GM21737 (cell line): ENCODE measurements around the gene SLC6A2.

Source experiments
- ATAC-seq: cut with Tn5 transposase; IDR thresholded peaks from one replicate; pipeline ENCODE4 v1.9.1; 2021; ENCODE audit warnings: mild to moderate bottlenecking, moderate library complexity; ENCODE audit not compliant: unreplicated experiment

Gene SLC6A2

GRCh38 chr16:55647343-55647742, 8.4 kb upstream of the SLC6A2 start:
- ATAC-seq = no peak

- ATAC-seq = no peak
These were observed 8.0 kb upstream of the SLC6A2 start for GRCh38 chr16:55647798-55648197.

- ATAC-seq = no peak
These were observed 3.7 kb upstream of the SLC6A2 start for GRCh38 chr16:55651841-55652824.

- no peak for ATAC-seq
These were observed 2.7 kb upstream of the SLC6A2 start for GRCh38 chr16:55653106-55653505.

- ATAC-seq = no peak
These were observed 349 bp upstream of the SLC6A2 start for GRCh38 chr16:55655381-55655896.

GRCh38 chr16:55656691-55657092, 904 bp downstream of the SLC6A2 start:
- ATAC-seq = no peak

- ATAC-seq = no peak
These were observed 1.8 kb downstream of the SLC6A2 start for GRCh38 chr16:55657616-55658015.

GRCh38 chr16:55658898-55659420, 3.2 kb downstream of the SLC6A2 start:
- no peak for ATAC-seq

GRCh38 chr16:55660026-55660425, 4.2 kb downstream of the SLC6A2 start:
- ATAC-seq = no peak

- no peak for ATAC-seq
These were observed 5.0 kb downstream of the SLC6A2 start for GRCh38 chr16:55660828-55661227.

GRCh38 chr16:55661941-55662643, 6.3 kb downstream of the SLC6A2 start:
- ATAC-seq = no peak

GRCh38 chr16:55662644-55663031, 6.8 kb downstream of the SLC6A2 start:
- ATAC-seq = no peak

- no peak for ATAC-seq
These were observed 7.4 kb downstream of the SLC6A2 start for GRCh38 chr16:55663225-55663624.

GRCh38 chr16:55663765-55664677, 8.2 kb downstream of the SLC6A2 start:
- no peak for ATAC-seq

GRCh38 chr16:55664786-55665407, 9.1 kb downstream of the SLC6A2 start:
- ATAC-seq = no peak

- no peak for ATAC-seq
These were observed 9.7 kb downstream of the SLC6A2 start for GRCh38 chr16:55665511-55665910.

GRCh38 chr16:55666012-55666411, 10.2 kb downstream of the SLC6A2 start:
- no peak for ATAC-seq

GRCh38 chr16:55667753-55668152, 12.0 kb downstream of the SLC6A2 start:
- ATAC-seq = no peak

- no peak for ATAC-seq
These were observed 12.8 kb downstream of the SLC6A2 start for GRCh38 chr16:55668340-55669281.
